Left kidney (tissue), 8 donors: ENCODE data around the gene EML6. TPM values are rescaled to one million over a fixed set of nuclear protein-coding genes. Genes with fewer than 3 reads are reported as not detected.
"Not testable (repeated sequence)": the region's sequence is repeated elsewhere in the genome, so short reads cannot be mapped to it uniquely, and the experiment has no call there.

Experiments
- DNase-seq: peaks from one replicate; pipeline ENCODE4 v3.0.0-alpha.2; 2013
- long read RNA-seq, 8 donors: transcript quantifications; one replicate each; lab custom pipeline, GENCODE V29; 2026
- polyA plus RNA-seq: library from polyadenylated mRNA; unstranded; fragments of 120-200 nt; gene quantifications from one replicate; pipeline ENCODE4 v1.2.1, GENCODE V29; 2013; ENCODE audit not compliant: insufficient read length

The EML6 gene
- polyA plus RNA-seq = 20.4 TPM
- long read RNA-seq, donor 1 = 0 reads
- long read RNA-seq, donor 2, partial matches to known transcripts = 163 of 253 reads
- long read RNA-seq, donor 2, other reads (novel, unspliced or antisense) = 90 of 253 reads
- long read RNA-seq, donor 3 = 0 reads
- long read RNA-seq, donor 4 = 0 reads
- long read RNA-seq, donor 5, partial matches to known transcripts = 0 of 1 reads
- long read RNA-seq, donor 5, other reads (novel, unspliced or antisense) = 0 of 1 reads
- long read RNA-seq, donor 6, partial matches to known transcripts = 95 of 228 reads
- long read RNA-seq, donor 6, other reads (novel, unspliced or antisense) = 133 of 228 reads
- long read RNA-seq, donor 7, partial matches to known transcripts = 294 of 295 reads
- long read RNA-seq, donor 7, other reads (novel, unspliced or antisense) = 0 of 295 reads
- long read RNA-seq, donor 8 = 0 reads

DNA sequence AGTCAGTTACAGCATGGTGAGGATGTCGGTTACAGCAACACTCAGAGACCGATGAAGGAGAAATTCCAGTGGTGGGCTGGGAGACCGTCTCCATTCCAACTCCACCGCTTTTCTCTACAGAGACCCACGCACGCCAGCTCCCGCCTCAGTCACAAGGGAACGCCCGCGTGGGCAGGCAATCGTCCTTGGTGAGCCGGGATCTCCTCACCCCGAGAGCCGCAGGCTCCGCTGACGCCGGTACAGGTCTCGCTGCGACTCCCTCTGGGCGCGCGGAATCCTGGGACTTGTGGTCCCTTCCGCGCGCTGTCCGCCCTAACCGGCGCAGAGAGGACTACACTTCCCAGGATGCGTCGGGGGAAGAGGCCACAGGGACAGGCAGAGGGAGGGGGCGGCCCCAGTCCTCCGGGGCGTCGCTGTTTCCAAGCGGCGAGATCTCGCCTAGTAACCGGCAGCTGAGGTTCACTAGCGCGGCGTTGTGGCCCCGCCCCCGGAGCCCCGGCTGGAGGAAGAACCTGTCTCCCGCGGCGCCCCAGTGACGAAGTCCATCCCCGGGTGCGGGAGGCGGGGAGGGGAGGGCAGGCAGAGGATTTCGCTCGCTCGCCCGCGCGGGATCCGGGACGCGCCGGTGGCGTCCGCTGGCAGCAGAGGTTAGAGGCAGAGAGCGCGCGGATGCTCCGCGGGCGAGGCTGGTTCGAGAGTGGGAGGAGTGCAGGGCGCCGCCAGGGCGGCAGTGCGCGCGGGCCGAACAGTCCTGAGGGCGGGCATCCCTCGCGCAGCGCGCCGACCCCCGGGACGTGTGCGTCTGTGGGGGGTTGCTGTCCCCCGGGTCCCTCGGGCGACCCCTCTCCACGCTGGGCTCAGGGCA lies at the start of gene EML6:
Gene EML6, plus strand, starts transcription at position 532 of the 865 bp plus-strand sequence. CDS start 1,400 bp downstream, outside the sequence.
- DNase-seq = peak; percentile 97

DNA sequence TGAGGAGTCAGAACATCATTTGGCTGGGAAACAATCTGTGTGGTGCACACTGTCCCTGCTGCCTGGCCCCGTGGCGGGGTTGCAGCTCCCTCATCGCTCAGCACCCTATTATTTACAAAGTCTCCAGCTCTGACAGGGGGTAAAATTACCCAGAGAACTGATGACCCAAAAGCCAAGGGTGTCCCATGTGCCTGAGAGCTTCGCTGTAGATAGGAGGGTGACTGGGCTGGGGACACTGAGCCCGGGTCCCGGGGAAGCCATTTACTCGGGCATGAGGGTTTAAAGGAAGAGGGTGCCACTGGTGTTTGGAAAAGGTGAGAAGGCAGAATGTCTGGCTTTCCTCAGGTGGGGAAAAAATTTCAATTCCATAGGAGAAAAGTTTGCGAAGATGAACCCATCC lies 48.2 kb upstream of the EML6 start:
- no peak for DNase-seq

DNA sequence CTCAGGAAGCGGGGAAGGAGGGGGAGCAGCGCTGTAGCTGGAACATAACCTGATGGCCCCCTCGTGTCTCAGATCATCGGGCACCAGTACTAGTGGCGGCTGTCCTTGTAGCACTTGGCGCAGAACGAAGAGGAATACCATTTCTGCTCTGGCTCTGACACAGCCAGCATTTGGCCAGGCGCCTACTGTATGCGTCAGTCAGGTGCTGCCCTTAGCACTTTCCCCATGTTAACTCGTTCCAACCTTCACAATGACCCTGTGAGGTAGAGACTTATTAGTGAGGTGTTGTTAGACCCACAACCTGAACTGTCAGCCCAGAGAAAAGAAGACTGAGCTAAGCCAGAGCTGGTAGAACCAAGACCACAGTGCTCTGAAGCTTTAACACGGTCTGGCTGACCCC lies 47.7 kb upstream of the EML6 start:
- no peak for DNase-seq

DNA sequence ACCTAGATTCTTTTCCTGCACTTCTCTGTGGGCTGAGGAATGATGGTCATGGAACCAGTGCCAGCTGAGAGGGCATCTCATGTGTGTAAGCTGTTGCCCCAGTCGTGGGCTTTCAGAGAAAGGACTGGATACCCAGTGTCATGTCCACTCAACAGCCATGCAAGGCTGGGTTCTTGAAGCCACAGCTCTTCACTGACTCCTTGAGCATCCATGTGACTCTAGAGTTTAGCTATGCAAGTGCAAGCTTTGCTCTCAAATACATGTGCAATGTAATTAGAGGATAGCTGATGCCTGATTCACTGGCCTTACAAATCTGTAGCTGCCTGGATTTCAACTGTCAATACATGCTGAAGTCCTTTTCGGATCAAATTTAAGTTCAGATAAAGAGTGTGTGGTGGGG lies 46.8 kb upstream of the EML6 start:
- no peak for DNase-seq

DNA sequence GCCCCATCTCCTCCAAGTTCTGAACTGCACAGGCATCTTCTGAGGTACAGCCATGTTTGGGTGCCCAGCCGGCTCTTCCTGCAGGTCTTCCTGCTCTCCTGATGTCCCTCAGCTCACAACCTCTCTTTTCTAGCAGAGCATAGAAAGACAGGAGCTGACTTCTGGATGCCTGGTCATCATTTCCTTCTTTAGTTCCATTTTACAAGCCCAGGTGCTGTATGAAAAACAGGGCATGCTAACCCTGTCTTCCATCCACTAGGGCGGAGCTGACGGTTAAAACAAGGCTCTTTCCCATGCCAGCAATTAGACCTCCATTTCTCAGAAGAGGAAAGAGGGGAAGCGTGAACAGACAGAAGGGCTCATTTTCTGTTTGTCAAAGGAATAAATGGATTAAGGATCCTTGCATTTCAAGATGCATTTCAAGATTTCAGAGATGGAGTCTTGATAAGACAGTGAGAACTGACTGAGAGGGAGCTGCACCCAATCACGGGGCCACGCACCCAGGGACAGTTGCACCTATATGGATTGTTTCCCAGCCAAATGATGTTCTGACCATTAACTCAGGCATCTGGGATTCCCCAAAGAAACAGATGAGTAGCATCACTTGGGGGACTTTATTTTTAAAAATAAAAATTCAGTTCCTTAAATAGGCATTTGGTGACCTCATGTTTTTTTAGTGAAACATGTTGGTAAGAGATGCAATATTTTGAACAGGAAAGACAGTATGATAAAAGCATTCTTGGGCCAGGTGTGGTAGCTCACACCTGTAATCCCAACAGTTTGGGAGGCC lies 45.8 kb upstream of the EML6 start:
- DNase-seq = no peak

DNA sequence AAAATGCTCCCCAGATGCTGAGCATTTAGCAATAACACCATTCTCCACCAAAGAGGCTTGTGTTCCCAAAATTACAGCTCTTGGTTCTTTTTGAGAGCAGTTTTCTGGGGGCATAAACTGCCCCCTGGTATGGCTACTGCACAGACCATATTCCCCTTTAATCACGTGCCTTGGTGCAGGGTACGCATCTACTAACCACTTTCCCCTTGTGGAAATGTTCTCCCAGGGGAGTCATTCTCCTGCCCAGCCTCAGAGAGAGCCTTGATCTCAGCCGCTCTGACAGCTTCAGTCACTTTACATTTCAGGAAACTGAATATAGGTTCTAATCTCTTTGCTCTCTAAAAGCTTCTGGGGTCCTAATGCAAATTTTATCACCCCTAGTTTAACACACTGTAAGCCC lies 44.7 kb upstream of the EML6 start:
- no peak for DNase-seq

DNA sequence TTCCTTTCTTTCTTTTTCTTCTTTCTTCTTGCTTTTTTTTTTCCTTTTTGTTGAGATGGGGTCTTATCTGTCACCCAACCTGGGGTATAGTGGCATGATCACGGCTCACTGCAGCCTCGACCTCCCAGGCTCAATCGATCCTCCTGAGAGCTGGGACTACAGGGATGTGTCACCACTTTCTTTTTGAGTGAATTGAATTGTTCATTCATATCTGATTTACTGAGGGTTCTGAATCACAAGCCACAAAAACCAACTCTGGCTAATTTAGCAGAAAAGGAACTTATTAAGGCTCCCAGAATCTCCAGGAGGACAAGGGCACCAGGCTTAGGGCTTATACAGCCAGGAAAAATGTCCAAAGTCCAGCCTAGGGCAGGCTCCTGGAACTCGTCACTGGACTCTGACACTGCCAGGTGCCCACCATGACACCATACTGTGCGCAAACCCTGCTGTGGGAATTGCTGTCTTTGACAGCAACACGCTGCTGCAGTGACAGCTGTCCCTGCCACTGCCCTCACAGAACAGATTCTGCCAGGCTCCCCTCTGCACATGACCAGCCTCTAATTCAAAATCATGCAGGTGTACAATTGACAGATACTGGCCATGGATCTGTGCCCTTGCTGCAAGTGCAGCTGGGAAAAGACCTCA lies 42.9 kb upstream of the EML6 start:
- DNase-seq = no peak

DNA sequence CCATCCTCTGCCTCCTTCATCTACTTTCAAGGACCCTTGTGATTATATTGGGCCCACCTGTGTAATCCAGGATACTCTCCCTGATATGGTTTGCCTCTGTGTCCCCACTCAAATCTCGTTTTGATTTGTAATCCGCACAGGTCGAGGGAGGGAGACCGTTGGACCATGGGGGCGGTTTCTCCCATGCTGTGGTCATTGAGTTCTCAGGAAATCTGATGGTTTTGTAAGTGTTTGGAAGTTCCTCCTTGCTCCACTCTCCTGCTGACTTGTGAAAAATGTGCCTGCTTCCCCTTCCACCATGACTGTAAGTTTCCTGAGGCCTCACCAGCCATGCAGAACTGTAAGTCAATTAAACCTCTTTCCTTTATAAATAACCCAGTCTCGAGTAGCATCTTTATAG lies 42.0 kb upstream of the EML6 start:
- DNase-seq = no peak

GRCh38 chr2:54683596-54683995 lies 39.9 kb upstream of the EML6 start:
- DNase-seq = no peak

DNA sequence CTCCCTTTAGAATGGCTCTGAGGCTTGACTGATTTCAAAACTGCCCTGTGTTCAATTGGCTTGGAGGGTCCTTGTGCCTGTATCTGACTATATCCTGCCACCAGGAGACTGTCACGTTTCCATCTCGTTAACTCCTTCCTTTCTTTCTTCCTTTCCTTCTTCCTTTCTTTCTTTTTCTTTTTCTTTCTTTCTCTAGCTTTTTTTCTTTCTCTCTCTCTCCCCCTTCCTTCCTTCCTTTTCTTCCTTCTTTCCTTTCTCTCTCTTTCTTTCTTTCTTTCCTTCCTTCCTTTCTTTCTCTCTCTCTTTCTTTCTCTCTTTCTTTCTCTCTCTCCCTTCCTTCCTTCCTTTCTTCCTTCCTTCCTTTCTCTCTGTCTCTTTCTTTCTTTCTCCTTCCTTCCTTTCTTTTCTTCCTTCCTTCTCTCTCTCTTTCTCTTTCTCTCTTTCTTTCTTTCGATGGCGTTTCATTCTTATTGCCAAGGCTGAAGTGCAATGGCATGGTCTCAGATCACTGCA lies 38.1 kb upstream of the EML6 start:
- no peak for DNase-seq

GRCh38 chr2:54687595-54688152 lies 35.8 kb upstream of the EML6 start:
- no peak for DNase-seq

- no peak for DNase-seq
Observed at GRCh38 chr2:54691445-54692135, 31.9 kb upstream of the EML6 start.

DNA sequence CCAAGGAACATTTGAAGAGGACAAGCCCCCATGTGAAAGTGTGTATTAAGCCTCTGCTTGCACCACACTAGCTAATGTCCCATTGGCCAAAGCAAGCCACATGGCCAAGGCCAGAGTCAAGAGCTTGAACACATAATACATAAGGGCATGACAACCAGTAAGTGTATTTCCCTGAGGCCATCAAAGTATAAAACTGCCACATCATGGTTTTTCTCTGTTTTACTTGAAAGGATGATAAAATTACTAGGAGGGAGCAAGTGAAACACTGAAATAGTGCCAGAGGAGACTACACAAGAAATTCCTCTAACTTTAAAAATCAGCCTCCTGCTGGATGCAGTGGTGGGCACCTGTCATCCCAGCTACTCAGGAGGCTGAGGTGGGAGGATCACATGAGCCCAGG lies 30.9 kb upstream of the EML6 start:
- DNase-seq = no peak

GRCh38 chr2:54695378-54695777 lies 28.1 kb upstream of the EML6 start:
- DNase-seq = no peak

DNA sequence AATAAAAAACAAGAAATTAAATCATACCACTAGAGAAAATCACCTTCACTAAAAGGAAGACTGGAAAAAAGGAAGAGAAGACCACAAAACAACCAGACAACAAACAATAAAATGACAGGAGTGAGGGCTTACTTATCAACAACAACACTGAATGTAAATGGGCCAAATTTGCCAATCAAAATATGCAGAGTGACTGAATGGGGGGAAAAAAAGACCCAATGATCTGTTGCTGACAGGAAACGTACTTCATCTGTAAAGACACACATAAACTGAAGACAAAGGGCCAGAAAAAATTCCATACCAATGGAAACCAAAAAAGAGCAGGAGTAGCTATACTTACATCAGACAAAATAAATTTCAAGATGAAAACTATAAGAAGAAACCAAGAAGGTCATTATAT lies 25.5 kb upstream of the EML6 start:
- DNase-seq = no peak

DNA sequence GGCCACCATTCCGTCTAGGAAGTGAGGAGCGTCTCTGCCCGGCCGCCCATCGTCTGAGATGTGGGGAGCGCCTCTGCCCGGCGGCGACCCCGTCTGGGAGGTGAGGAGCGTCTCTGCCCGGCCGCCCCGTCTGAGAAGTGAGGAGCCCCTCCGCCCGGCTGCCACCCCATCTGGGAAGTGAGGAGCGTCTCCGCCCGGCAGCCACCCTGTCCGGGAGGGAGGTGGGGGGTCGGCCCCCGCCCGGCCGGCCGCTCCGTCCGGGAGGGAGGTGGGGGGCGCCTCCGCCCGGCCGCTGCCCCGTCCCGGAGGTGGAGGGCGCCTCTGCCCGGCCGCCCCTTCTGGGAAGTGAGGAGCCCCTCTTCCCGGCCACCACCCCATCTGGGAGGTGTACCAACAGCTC lies 24.5 kb upstream of the EML6 start:
- DNase-seq = not testable (repeated sequence)

GRCh38 chr2:54699665-54700064 lies 23.8 kb upstream of the EML6 start:
- DNase-seq = no peak

DNA sequence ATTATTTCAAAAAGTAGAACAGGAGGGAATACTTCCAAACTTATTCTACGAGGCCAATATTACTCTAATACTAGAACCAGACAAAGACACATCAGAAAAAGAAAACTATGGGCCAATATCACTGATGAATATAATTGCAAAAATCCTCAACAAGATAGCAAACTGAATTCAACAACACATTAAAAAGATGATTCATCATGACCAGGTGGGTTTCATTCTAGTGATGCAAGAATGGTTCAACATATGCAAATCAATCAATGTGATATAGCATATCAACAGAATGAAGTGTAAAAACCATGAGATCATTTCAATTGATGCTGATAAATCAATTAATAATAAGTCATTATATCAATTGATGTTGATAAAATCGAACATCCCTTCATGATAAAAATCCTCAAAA lies 22.4 kb upstream of the EML6 start:
- no peak for DNase-seq

DNA sequence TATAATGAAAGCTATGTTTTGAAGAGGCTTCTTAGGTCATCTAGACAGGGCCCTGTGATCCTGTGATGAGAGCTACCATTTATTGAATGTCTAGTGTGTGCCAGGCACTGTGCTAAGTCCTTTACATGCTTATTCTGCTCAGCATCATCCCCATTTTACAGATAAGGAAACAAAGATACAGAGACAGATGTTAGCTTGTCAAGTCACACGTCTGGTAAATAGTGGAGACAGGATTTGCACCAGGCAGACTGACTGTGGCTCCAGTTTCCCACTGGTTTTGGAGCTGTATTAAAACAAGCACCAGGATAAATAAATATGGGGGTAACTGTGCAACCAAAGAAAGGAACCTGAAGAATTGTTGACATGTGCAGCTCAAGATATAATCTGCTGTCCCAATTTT lies 19.2 kb upstream of the EML6 start:
- no peak for DNase-seq
